B cell (primary cell): ENCODE data around the gene CDK5RAP2. TPM values are rescaled to one million over a fixed set of nuclear protein-coding genes. Genes with fewer than 3 reads are reported as not detected.

Source experiments
- ATAC-seq: fragments of 200-7000 bp; cut with Tn5 transposase; one replicate; pipeline ENCODE4 v1.10.0; 2021; ENCODE audit warnings: low read depth, mild to moderate bottlenecking, moderate number of reproducible peaks, moderate library complexity
- CTCF ChIA-PET: fragments of 350-600 bp; sonication (Branson Sonifier 250); formaldehyde crosslinking; loops from one replicate; lab custom pipeline; 2021; ENCODE audit warnings: antibody characterized with exemption, inconsistent platforms; lab: Charles Lee
- POLR2A ChIA-PET: fragments of 350-600 bp; sonication (Branson Sonifier 250); formaldehyde crosslinking; loops from one replicate; lab custom pipeline; 2021; ENCODE audit warnings: antibody characterized with exemption; lab: Charles Lee
- DNase-seq: peaks from one replicate; pipeline ENCODE4 v3.0.0; 2013
- H2AFZ ChIP-seq: 2 replicates; pipeline ENCODE4 v1.6.1; 2012; ENCODE audit warnings: mild to moderate bottlenecking, low read depth, low read length; ENCODE audit not compliant: insufficient read depth, poor library complexity, severe bottlenecking
- H3K27ac ChIP-seq, 2 donors: 1 replicate in 1 of 2; 2 replicates in 1 of 2; pipeline ENCODE4 v1.5.1; 2012 to 2013; ENCODE audit warnings: low read length in 2 of 2, mild to moderate bottlenecking in 2 of 2, moderate library complexity in 1 of 2
- H3K27me3 ChIP-seq, 4 experiments: fragments of 200-600 bp in 1 of 4; sonication (generic) in 1 of 4; replicated peaks in 1 of 4; 1 replicate in 2 of 4; 2 replicates in 2 of 4; pipeline versions ENCODE4 v1.6.1 to v1.7.0; 2013 to 2016; ENCODE audit warnings: low read length in 3 of 4, mild to moderate bottlenecking in 2 of 4, mixed read lengths in 1 of 4, moderate library complexity in 1 of 4; ENCODE audit not compliant: insufficient read depth in 4 of 4, control insufficient read depth in 3 of 4; ENCODE audit errors: control extremely low read depth in 1 of 4
- H3K36me3 ChIP-seq, 2 experiments: replicated peaks in 1 of 2; 1 replicate in 1 of 2; 2 replicates in 1 of 2; pipeline versions ENCODE4 v1.6.1 to v1.7.1; 2013; ENCODE audit warnings: low read length in 1 of 2; ENCODE audit not compliant: insufficient read depth in 2 of 2, control insufficient read depth in 1 of 2; ENCODE audit errors: control extremely low read depth in 1 of 2, extremely low read depth in 1 of 2
- H3K4me1 ChIP-seq, 2 donors: fragments of 200-600 bp in 1 of 2; sonication (generic) in 1 of 2; 1 replicate in 1 of 2; 2 replicates in 1 of 2; pipeline versions ENCODE4 v1.5.1 to v1.6.1; 2013 to 2017; ENCODE audit warnings: low read length in 2 of 2; ENCODE audit not compliant: control insufficient read depth in 2 of 2, insufficient read depth in 2 of 2
- H3K4me2 ChIP-seq: replicated peaks from 2 replicates; pipeline ENCODE3; 2012; ENCODE audit warnings: mild to moderate bottlenecking, low read depth, low read length; ENCODE audit not compliant: poor library complexity, severe bottlenecking
- H3K4me3 ChIP-seq, 5 experiments: fragments of 200-600 bp in 1 of 5; sonication (generic) in 1 of 5; 1 replicate in 3 of 5; 2 replicates in 2 of 5; pipeline versions ENCODE4 v1.5.1 to v1.7.0; 2011 to 2016; ENCODE audit warnings: low read length in 4 of 5, mild to moderate bottlenecking in 4 of 5, low read depth in 2 of 5, control low read depth in 1 of 5, moderate library complexity in 1 of 5; ENCODE audit not compliant: insufficient read depth in 1 of 5; ENCODE audit errors: control extremely low read depth in 1 of 5, extremely low read depth in 1 of 5
- H3K79me2 ChIP-seq: fragments of 200-600 bp; sonication (generic); one replicate; pipeline ENCODE4 v1.6.0; 2016; ENCODE audit warnings: low read length; ENCODE audit not compliant: control insufficient read depth, insufficient read depth
- H3K9ac ChIP-seq: fragments of 200-600 bp; sonication (generic); 2 replicates; pipeline ENCODE4 v1.6.1; 2017; ENCODE audit warnings: mild to moderate bottlenecking, low read length, moderate library complexity
- H3K9me3 ChIP-seq, 3 donors: one replicate each; pipeline versions ENCODE4 v1.6.1 to v1.7.1; 2013; ENCODE audit warnings: low read length in 2 of 3; ENCODE audit not compliant: control insufficient read depth in 2 of 3, insufficient read depth in 1 of 3; ENCODE audit errors: control extremely low read depth in 1 of 3
- H4K20me1 ChIP-seq: 2 replicates; pipeline ENCODE4 v1.6.0; 2012; ENCODE audit warnings: mild to moderate bottlenecking, low read length; ENCODE audit not compliant: insufficient read depth, control insufficient read depth, poor library complexity, severe bottlenecking
- H3K27ac Mint-ChIP-seq: one replicate; pipeline ENCODE4 v1.8.0; 2021; ENCODE audit warnings: mixed read lengths
- H3K27me3 Mint-ChIP-seq: one replicate; pipeline ENCODE4 v1.8.0; 2021; ENCODE audit warnings: mixed read lengths
- H3K4me1 Mint-ChIP-seq: one replicate; pipeline ENCODE4 v1.8.0; 2021; ENCODE audit warnings: mixed read lengths
- H3K4me3 Mint-ChIP-seq: one replicate; pipeline ENCODE4 v1.8.0; 2021; ENCODE audit warnings: mixed read lengths
- H3K9me3 Mint-ChIP-seq: one replicate; pipeline ENCODE4 v1.8.0; 2022; ENCODE audit warnings: mixed read lengths; ENCODE audit not compliant: insufficient read depth
- EZH2 ChIP-seq: IDR thresholded peaks from 2 replicates; pipeline ENCODE4 v1.6.1; 2012; ENCODE audit warnings: borderline replicate concordance, low read depth, mild to moderate bottlenecking, moderate library complexity, low read length; ENCODE audit not compliant: insufficient read depth, poor library complexity, severe bottlenecking
- WGBS: methylation state at CpG from one replicate; pipeline ENCODE4 v1.1.5; 2013; ENCODE audit warnings: missing lambda C conversion rate; ENCODE audit not compliant: insufficient coverage; 5-methylcytosine and 5-hydroxymethylcytosine counted together
- intact Hi-C: fragments of 100-400 bp; cut with micrococcal nuclease; formaldehyde crosslinking; loops from one replicate; pipeline ENCODE4 v1.10.0; 2022
- polyA plus RNA-seq: library from polyadenylated mRNA; depleted of rRNA; stranded (reverse); fragments of >200 nt; gene quantifications from 2 replicates; pipeline ENCODE4 v1.2.3, GENCODE V29; 2012
- total RNA-seq, 2 donors: library from RNA; stranded (reverse); fragments of 120-200 nt in 1 of 2; gene quantifications; 1 replicate in 1 of 2; 2 replicates in 1 of 2; pipeline versions ENCODE4 v1.2.3 to v1.2.4, GENCODE V29; 2013 to 2022
- TF ChIP-seq, protein P1 (sequence below): fragments of 200-600 bp; IDR thresholded peaks from one replicate; pipeline ENCODE4 v1.8.0; 2022; ENCODE audit warnings: antibody characterized with exemption, mild to moderate bottlenecking

Gene CDK5RAP2
- total and polyA plus RNA-seq, 2 donors (not counting 1 experiment from before 2014, with no cell fraction given): 31.3 to 122 TPM

DNA sequence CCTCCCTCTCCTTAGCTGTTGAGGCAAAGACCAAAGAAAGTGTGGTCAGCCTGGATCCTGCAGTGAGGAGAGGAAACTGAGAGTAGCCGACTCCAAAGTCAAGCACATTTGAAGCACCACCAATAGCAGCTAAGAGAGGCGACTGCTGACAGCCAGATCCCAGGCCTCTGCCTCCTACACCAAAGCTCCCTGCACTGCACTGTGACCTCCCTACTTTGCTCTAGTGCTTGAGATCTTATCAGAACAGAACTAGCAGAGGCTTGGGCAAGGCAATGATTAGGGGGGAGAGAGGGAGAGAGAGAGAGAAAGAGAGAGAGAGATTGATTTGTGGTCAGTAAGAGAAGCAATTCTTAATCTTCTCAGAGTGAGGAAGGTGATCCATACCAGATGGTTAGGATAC is 216.3 kb downstream of the CDK5RAP2 start:
- Histone ChIP-seq H3K4me2 (no peak overlapping the region), H3K4me1 (no peaks in the 10 kb centered on the region), H3K36me3 (no peaks in the 10 kb centered on the region), H3K9ac (no peak overlapping the region), H3K79me2 (no peaks in the 10 kb centered on the region), H2AFZ (no peak overlapping the region), H4K20me1 (no peaks in the 10 kb centered on the region), H3K4me3 (no peak overlapping the region), H3K27me3 (no peaks in the 10 kb centered on the region), H3K9me3 (peaks cover 0 to under 1% (median 0%) of the 10 kb centered on the region in 3 donors), H3K27ac (no peak overlapping the region)
- no peaks in the 10 kb centered on the region for H3K4me1 Mint-ChIP-seq
- ChIA-PET POLR2A (no interaction called here), CTCF (no interaction called here)
- H3K4me3 Mint-ChIP-seq: no peak overlapping the region
- TF ChIP-seq, protein P1, sequence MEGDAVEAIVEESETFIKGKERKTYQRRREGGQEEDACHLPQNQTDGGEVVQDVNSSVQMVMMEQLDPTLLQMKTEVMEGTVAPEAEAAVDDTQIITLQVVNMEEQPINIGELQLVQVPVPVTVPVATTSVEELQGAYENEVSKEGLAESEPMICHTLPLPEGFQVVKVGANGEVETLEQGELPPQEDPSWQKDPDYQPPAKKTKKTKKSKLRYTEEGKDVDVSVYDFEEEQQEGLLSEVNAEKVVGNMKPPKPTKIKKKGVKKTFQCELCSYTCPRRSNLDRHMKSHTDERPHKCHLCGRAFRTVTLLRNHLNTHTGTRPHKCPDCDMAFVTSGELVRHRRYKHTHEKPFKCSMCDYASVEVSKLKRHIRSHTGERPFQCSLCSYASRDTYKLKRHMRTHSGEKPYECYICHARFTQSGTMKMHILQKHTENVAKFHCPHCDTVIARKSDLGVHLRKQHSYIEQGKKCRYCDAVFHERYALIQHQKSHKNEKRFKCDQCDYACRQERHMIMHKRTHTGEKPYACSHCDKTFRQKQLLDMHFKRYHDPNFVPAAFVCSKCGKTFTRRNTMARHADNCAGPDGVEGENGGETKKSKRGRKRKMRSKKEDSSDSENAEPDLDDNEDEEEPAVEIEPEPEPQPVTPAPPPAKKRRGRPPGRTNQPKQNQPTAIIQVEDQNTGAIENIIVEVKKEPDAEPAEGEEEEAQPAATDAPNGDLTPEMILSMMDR: no peak
- TF ChIP-seq EZH2: no peak
- H3K27ac Mint-ChIP-seq: no peak overlapping the region
- H3K9me3 Mint-ChIP-seq: peaks cover 5% of the 10 kb centered on the region
- no peak for DNase-seq
- 73% methylated on average over 2 of the region's 2 CpGs for WGBS
- peaks cover 4% of the 10 kb centered on the region for H3K27me3 Mint-ChIP-seq
- intact Hi-C loops: no loop called here
- no peak for ATAC-seq

DNA sequence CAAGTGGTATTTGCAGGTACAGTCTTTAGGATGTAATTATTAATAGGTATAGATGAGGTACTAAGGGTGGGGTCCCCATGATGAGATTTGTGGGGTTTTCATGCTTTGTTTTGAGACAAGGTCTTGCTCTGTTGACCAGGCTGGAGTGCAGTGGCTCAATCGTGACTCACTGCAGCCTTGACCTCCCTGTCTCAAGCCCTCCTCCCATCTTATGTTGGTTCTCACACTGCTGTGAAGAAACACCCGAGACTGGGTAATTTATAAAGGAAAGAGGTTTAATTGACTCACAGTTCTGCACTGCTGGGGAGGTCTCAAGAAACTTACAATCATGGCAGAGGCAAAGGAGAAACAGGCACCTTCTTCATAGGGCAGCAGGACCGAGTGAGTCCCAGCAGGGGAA is 217.5 kb downstream of the CDK5RAP2 start:
- no peak overlapping the region for H3K4me3 Mint-ChIP-seq
- Histone ChIP-seq H3K27ac (no peak overlapping the region), H3K9me3 (no peaks in the 10 kb centered on the region), H3K4me3 (no peak overlapping the region), H3K27me3 (no peaks in the 10 kb centered on the region), H3K79me2 (no peaks in the 10 kb centered on the region), H3K9ac (no peak overlapping the region), H4K20me1 (no peaks in the 10 kb centered on the region), H2AFZ (no peak overlapping the region), H3K4me1 (no peaks in the 10 kb centered on the region), H3K4me2 (no peak overlapping the region), H3K36me3 (no peaks in the 10 kb centered on the region)
- H3K27me3 Mint-ChIP-seq: peaks cover 4% of the 10 kb centered on the region
- TF ChIP-seq EZH2: no peak
- TF ChIP-seq, protein P1: no peak
- POLR2A ChIA-PET: no interaction called here
- DNase-seq (no peak), ATAC-seq (no peak)
- no peaks in the 10 kb centered on the region for H3K4me1 Mint-ChIP-seq
- intact Hi-C loops: no loop called here
- H3K9me3 Mint-ChIP-seq: peaks cover 2% of the 10 kb centered on the region
- WGBS: no CpG with 5 or more reads among the region's 3 CpGs
- no peak overlapping the region for H3K27ac Mint-ChIP-seq
- CTCF ChIA-PET: no interaction called here
